NCI-H345 treated with DMSO at 0.1 percent for 48 hours (cell line): ENCODE data around the gene FAT2.

Experiments
- DNase-seq: peaks from one replicate; lab custom pipeline; 2025; ENCODE audit not compliant: unreplicated experiment; lab: John Stamatoyannopoulos, UW

FAT2 gene, protein sequence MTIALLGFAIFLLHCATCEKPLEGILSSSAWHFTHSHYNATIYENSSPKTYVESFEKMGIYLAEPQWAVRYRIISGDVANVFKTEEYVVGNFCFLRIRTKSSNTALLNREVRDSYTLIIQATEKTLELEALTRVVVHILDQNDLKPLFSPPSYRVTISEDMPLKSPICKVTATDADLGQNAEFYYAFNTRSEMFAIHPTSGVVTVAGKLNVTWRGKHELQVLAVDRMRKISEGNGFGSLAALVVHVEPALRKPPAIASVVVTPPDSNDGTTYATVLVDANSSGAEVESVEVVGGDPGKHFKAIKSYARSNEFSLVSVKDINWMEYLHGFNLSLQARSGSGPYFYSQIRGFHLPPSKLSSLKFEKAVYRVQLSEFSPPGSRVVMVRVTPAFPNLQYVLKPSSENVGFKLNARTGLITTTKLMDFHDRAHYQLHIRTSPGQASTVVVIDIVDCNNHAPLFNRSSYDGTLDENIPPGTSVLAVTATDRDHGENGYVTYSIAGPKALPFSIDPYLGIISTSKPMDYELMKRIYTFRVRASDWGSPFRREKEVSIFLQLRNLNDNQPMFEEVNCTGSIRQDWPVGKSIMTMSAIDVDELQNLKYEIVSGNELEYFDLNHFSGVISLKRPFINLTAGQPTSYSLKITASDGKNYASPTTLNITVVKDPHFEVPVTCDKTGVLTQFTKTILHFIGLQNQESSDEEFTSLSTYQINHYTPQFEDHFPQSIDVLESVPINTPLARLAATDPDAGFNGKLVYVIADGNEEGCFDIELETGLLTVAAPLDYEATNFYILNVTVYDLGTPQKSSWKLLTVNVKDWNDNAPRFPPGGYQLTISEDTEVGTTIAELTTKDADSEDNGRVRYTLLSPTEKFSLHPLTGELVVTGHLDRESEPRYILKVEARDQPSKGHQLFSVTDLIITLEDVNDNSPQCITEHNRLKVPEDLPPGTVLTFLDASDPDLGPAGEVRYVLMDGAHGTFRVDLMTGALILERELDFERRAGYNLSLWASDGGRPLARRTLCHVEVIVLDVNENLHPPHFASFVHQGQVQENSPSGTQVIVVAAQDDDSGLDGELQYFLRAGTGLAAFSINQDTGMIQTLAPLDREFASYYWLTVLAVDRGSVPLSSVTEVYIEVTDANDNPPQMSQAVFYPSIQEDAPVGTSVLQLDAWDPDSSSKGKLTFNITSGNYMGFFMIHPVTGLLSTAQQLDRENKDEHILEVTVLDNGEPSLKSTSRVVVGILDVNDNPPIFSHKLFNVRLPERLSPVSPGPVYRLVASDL (N-terminal part only)

GRCh38 chr5:151591144-151591819 lies at the start of gene FAT2:
Gene FAT2 (minus strand): TSS chr5:151591331. CDS start chr5:151568931, 22,400 bp downstream.
- DNase-seq = no peak

DNA sequence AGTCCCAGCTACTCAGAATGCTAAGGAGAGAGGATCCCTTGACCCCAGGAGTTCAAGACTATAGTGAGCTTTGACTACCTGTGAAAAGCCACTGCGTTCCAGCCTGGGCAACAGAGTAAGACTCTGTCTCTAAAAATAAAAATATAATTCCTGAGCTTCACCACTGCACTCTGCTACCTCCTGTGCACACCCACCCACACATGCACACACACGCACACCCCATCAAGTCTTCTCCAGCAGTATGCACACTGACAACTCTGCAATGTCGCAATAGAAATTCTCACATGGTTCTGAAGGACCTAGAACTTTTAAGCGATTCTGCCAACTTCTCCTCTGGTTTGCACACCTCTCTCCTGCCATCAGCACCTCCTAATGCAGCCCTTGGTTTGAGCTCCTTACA lies 47.5 kb upstream of the FAT2 start:
- no peak for DNase-seq

GRCh38 chr5:151637676-151638075 lies 46.5 kb upstream of the FAT2 start:
- no peak for DNase-seq

DNA sequence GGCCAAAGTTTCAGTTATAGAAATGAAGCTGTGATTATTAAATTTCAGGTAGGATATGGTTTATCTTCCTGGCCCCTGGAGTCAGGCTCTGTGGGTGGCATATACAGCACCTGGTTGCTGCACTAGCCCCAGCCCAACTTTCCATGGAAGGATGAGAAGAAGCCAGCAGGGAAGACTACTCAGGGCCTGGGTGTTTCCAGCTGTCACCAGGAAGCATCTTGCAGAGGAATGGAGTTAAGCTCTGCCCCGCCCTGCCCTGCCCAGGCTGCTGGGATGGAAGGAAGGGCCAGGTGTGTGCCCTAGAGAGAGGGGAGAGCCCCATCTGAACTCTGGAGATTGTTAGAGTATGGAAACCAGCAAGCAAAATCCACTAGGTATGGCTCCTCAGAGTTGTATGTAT lies 42.8 kb upstream of the FAT2 start:
- DNase-seq = no peak

GRCh38 chr5:151632941-151633340 lies 41.8 kb upstream of the FAT2 start:
- no peak for DNase-seq

DNA sequence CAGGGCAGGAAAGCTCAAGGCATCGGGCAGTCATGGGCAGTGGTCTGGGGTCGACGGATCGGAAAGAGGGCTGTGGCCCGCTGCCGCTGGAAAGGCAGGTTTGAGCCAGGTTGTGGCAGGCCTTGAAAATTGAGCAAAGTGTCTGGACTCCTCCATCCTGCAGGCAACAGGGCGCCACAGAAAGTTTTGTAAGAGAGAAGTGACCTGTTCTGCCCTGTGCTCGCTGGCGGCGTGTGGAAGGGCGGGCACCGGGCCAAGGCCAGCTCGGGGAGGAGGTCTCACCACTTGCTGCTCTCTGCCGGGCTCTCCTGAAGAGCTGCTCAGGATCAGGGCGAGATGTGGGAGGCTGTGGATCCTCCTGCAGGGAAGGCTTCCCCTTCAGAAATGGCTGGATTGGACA lies 41.4 kb upstream of the FAT2 start:
- DNase-seq = no peak

DNA sequence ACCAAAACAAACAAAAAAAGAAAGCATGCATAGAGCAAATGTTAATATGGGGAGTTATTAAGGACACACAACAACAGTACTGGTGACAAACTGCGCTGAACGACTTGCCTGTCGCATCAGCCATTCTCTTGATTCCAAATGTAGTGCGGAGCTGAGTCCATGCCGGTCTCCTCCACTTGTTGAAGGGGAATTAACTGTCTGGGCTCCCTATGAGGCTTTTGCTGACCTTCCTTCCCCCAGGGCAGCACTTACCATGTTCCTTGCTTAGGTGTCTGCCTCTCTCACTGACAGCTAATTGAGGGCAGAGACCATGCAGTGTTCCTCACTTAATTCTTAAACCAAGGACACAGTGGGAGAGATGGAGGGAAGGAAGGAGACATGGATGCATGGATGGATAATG lies 40.8 kb upstream of the FAT2 start:
- DNase-seq = no peak

DNA sequence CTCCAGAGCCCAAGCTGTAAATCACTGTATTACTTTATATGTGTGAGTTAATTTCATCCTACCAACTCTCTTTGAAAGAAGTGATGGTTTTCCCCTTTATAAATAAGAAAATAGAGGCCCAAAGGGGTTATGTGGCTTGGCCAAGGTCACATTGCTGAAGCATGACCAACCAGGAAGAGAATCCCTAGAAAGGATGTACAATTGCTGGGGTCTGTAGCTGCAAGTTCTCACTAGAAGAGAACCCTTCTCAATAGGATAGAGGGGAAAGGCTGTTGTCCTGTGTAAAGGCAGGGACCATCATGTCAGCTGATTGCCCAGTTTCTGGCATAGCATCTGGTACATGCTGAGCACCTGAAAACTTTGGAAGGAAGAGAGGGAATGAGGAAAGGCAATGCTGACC lies 39.0 kb upstream of the FAT2 start:
- no peak for DNase-seq

DNA sequence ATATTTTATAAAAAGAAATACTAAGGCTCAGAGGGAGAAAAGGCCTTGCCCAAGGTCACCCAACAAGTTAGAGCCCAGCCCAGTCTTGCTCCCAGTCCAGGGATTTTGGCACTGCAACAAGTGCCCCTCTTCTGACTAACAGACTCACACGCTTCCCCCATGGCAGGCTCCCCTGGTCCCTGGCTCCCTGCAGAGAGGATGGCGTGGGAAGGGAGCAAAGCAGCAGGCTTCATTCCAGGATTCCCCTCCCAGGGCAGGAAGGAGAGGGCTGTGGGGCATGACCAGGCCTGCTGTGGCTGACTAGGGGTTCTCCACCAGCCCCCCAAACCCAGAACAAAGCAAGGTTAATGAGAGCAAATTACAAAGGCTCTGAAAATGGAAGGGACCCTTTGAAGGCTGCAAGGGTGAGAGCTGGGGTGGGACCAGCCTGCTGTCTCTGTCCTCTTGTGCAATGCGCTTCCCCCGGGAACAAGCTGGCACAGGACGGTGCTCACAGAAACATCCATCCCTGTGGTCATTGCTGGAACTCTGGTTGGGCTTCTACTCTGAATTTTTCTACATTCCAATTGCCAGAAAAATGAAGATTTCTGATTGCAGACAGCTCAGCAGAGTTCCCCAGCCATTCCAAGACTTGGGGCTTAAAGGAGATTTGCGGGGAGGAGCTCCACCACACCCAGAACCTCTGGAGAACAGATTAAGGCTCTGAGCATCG lies 37.1 kb upstream of the FAT2 start:
- DNase-seq = no peak

- no peak for DNase-seq
Observed at GRCh38 chr5:151627650-151628049, 36.5 kb upstream of the FAT2 start.

DNA sequence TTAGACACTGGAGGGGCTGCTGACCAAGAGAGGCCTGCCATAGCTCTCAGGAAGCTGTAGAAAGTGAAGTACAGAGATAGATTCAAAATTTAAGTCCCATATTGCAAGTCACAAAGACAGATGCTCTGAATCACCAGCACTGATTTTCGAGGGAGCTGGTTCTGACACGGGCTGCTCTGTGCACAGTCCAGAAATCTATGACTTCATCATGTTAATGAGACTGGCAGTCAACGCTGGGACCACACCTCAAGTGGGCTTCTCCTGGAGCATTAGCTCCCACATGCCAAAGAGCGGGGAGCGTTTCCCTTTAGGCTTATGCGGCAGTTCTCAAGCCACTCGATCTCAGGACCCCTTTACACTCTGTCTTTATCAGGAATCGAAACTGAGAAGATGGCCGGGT lies 34.2 kb upstream of the FAT2 start:
- DNase-seq = no peak

DNA sequence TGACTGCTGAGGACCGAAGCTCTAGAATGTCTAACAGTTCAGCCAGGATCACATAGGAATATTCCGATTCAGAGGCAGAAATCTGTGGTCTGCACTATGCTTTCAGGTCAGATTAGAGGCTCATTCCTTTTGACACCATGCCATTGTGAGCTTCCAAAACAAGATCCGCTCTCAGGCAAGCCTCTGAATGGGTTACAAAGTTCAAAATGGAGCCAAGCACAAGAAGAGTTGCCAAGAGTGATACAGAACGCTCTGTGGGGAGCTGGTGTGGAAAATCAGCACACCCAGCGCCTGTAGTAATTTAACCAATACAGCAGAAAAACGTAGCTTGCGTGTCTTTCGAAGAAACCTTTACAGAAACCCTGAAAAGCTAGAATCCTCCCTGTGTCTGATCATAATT lies 33.3 kb upstream of the FAT2 start:
- no peak for DNase-seq

GRCh38 chr5:151622367-151623088 lies 31.4 kb upstream of the FAT2 start:
- DNase-seq = no peak

GRCh38 chr5:151620461-151620840 lies 29.3 kb upstream of the FAT2 start:
- no peak for DNase-seq

- no peak for DNase-seq
Observed at GRCh38 chr5:151619812-151620460, 28.8 kb upstream of the FAT2 start.

DNA sequence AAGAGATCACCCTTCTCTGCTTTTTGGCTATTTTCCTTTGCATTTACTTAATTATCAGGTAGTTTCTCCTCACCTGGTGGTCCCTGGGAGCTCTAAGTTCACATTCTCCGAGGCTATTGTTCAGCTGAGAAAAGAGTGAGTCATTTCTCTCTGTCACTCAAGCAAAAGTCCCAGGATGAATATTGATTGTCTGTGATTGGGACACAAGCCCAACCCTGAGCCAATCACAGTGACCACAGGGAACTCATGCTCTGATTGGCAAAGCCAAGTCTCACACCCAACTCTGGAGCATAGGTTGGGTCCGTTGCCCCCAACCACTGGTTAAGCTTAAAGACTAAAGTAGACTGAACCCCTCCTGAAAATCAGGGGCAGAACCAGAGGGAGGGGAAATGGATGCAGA lies 27.8 kb upstream of the FAT2 start:
- DNase-seq = no peak

GRCh38 chr5:151617841-151618710 lies 26.9 kb upstream of the FAT2 start:
- DNase-seq = no peak

DNA sequence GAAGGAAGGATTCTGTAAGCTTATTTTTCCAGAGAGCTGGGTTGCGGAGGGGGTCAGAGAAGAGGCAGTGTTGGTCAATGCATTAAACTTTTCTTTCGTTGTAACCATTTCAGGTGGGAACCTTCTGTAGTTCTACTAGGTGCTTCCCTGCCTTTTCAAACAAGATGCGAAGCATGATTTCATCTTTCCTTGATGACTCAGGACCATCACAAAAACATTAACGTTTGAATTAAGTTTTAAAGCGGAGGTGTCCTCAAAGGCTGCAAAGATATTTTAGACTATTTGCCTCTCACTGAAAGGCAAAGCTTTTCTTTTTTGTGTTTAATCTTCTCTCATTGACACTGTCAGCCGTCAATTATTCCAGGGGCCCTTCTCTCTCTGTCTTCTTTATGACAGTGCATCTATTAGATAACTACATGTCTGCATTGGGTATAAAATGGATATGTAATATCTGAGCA lies 26.3 kb upstream of the FAT2 start:
- no peak for DNase-seq
